Head of caudate nucleus (tissue), 42 donors: ENCODE measurements around the gene CHURC1.

Experiments used
- DNase-seq, 42 donors: peaks; one replicate each; pipeline versions ENCODE4 v3.0.0 to v3.0.0-alpha.2; 2020 to 2021; ENCODE audit warnings: mixed read lengths in 7 of 42
- intact Hi-C: fragments of 100-400 bp; cut with DNase I; formaldehyde crosslinking; loops from one replicate; pipeline ENCODE4 v1.15.0; 2022

The CHURC1 gene

GRCh38 chr14:64914237-64915028 lies at the start of gene CHURC1:
TSS of gene CHURC1 (plus strand) at chr14:64914455. CDS start at chr14:64914496, 41 bp downstream.
- intact Hi-C loops = loop anchor here (10.0 kb wide), 1 partner anchor 50 kb away; no protein-coding TSS in a partner anchor
- DNase-seq = peak; percentile 95 to 99 (median 98)

GRCh38 chr14:64865109-64865508 lies 49.1 kb upstream of the CHURC1 start:
- peak in 3 of 42 donors; percentile 22 to 53 (median 49) for DNase-seq

GRCh38 chr14:64865992-64866391 lies 48.3 kb upstream of the CHURC1 start:
- no peak for DNase-seq
- intact Hi-C loops = no loop called here

More at GRCh38 chr14:64865109-64865508, 49.1 kb upstream of the CHURC1 start:
- intact Hi-C loops = no loop called here

- DNase-seq = no peak
- intact Hi-C loops = no loop called here
Observed at GRCh38 chr14:64867182-64867581, 47.1 kb upstream of the CHURC1 start.

- intact Hi-C loops = no loop called here
- no peak for DNase-seq
Observed at GRCh38 chr14:64868379-64868778, 45.9 kb upstream of the CHURC1 start.

GRCh38 chr14:64868841-64869240 lies 45.4 kb upstream of the CHURC1 start:
- intact Hi-C loops = no loop called here
- no peak for DNase-seq

GRCh38 chr14:64870160-64870559 lies 44.1 kb upstream of the CHURC1 start:
- intact Hi-C loops = no loop called here

GRCh38 chr14:64871344-64871743 lies 42.9 kb upstream of the CHURC1 start:
- intact Hi-C loops = no loop called here
- DNase-seq = no peak

More at GRCh38 chr14:64870160-64870559, 44.1 kb upstream of the CHURC1 start:
- no peak for DNase-seq

- no peak for DNase-seq
- intact Hi-C loops = no loop called here
Observed at GRCh38 chr14:64873506-64874219, 40.6 kb upstream of the CHURC1 start.

- intact Hi-C loops = loop anchor here (5.0 kb wide), 1 partner anchor 53 kb away; no protein-coding TSS in a partner anchor
- no peak for DNase-seq
Observed at GRCh38 chr14:64875350-64875749, 38.9 kb upstream of the CHURC1 start.

GRCh38 chr14:64877846-64878245 lies 36.4 kb upstream of the CHURC1 start:
- intact Hi-C loops = loop anchor here (5.0 kb wide), 1 partner anchor 56 kb away; no protein-coding TSS in a partner anchor
- DNase-seq = no peak

- DNase-seq = peak in 40 of 42 donors; percentile 12 to 79 (median 49)
- intact Hi-C loops = loop anchor here (5.0 kb wide), 1 partner anchor 57 kb away; no protein-coding TSS in a partner anchor
Observed at GRCh38 chr14:64878837-64879634, 35.2 kb upstream of the CHURC1 start.

- intact Hi-C loops = loop anchor here (5.0 kb wide), 1 partner anchor 57 kb away; no protein-coding TSS in a partner anchor
- peak in 41 of 42 donors; percentile 6 to 81 (median 61) for DNase-seq
Observed at GRCh38 chr14:64879635-64880220, 34.5 kb upstream of the CHURC1 start, which contains the start of gene SPTB. TSS of gene SPTB (minus strand) at chr14:64879907. CDS start at chr14:64823094, 56,813 bp downstream.

GRCh38 chr14:64880221-64881121 lies 33.8 kb upstream of the CHURC1 start:
- intact Hi-C loops = no loop called here
- DNase-seq = peak; percentile 37 to 87 (median 73)

GRCh38 chr14:64885559-64885958 lies 28.7 kb upstream of the CHURC1 start:
- intact Hi-C loops = no loop called here
- no peak for DNase-seq

GRCh38 chr14:64889352-64889751 lies 24.9 kb upstream of the CHURC1 start:
- intact Hi-C loops = no loop called here

GRCh38 chr14:64891173-64891838 lies 22.9 kb upstream of the CHURC1 start:
- intact Hi-C loops = no loop called here
- DNase-seq = no peak

More at GRCh38 chr14:64889352-64889751, 24.9 kb upstream of the CHURC1 start:
- no peak for DNase-seq
